ENCODE measurements around the gene ADIPOR1.
"Not testable (repeated sequence)": the region's sequence is repeated elsewhere in the genome, so short reads cannot be mapped to it uniquely, and the experiment has no call there.

Gene ADIPOR1

GRCh38 chr1:202938287-202938925, 19.7 kb downstream of the ADIPOR1 start:
- DNase-seq (ENCODE audit: low read depth in 2 of 2) = no peak

GRCh38 chr1:202936409-202936808, 21.7 kb downstream of the ADIPOR1 start:
- not testable (repeated sequence) for DNase-seq (ENCODE audit: low read depth in 2 of 2)

- DNase-seq (ENCODE audit: low read depth in 2 of 2) = no peak
Measured at GRCh38 chr1:202935844-202936243, 22.3 kb downstream of the ADIPOR1 start.

- DNase-seq (ENCODE audit: low read depth in 2 of 2) = no peak
Measured at GRCh38 chr1:202934755-202935154, 23.4 kb downstream of the ADIPOR1 start.

- DNase-seq (ENCODE audit: low read depth in 2 of 2) = no peak
Measured at GRCh38 chr1:202932476-202932875, 25.6 kb downstream of the ADIPOR1 start.

GRCh38 chr1:202926581-202927491, 31.3 kb downstream of the ADIPOR1 start, which contains the start of gene KLHL12:
Gene KLHL12 (minus strand): TSS chr1:202927234. CDS start chr1:202925162, 2,072 bp downstream.
- DNase-seq (ENCODE audit: low read depth in 2 of 2) = peak; percentile 91 to 92

- DNase-seq (ENCODE audit: low read depth in 2 of 2) = no peak
Measured at GRCh38 chr1:202923533-202923932, 34.6 kb downstream of the ADIPOR1 start.

- DNase-seq (ENCODE audit: low read depth in 2 of 2) = no peak
Measured at GRCh38 chr1:202919615-202920014, 38.5 kb downstream of the ADIPOR1 start.

- DNase-seq (ENCODE audit: low read depth in 2 of 2) = no peak
Measured at GRCh38 chr1:202915146-202915545, 43.0 kb downstream of the ADIPOR1 start.

GRCh38 chr1:202912476-202912875, 45.6 kb downstream of the ADIPOR1 start:
- not testable (repeated sequence) for DNase-seq (ENCODE audit: low read depth in 2 of 2)

GRCh38 chr1:202909494-202909893, 48.6 kb downstream of the ADIPOR1 start:
- no peak for DNase-seq (ENCODE audit: low read depth in 2 of 2)

GRCh38 chr1:202908998-202909397, 49.1 kb downstream of the ADIPOR1 start:
- DNase-seq (ENCODE audit: low read depth in 2 of 2) = no peak

GRCh38 chr1:202905331-202905730, 52.8 kb downstream of the ADIPOR1 start:
- DNase-seq (ENCODE audit: low read depth in 2 of 2) = no peak

- not testable (repeated sequence) for DNase-seq (ENCODE audit: low read depth in 2 of 2)
Measured at GRCh38 chr1:202903808-202904207, 54.3 kb downstream of the ADIPOR1 start.

- DNase-seq (ENCODE audit: low read depth in 2 of 2) = no peak
Measured at GRCh38 chr1:202901555-202901954, 56.6 kb downstream of the ADIPOR1 start.

- no peak for DNase-seq (ENCODE audit: low read depth in 2 of 2)
Measured at GRCh38 chr1:202892501-202892900, 65.6 kb downstream of the ADIPOR1 start.

All from fibroblast of skin of left quadriceps (primary cell).